Ascending aorta (tissue), 2 donors: ENCODE data around the gene C16orf46. TPM values are rescaled to one million over a fixed set of nuclear protein-coding genes. Genes with fewer than 3 reads are reported as not detected.

Experiments used
- DNase-seq, 2 donors: peaks; one replicate each; pipeline ENCODE4 v3.0.0-alpha.2; 2019; ENCODE audit warnings: low spot score in 2 of 2
- H3K27ac ChIP-seq, 2 donors: fragments of 200-600 bp; sonication (generic); one replicate each; pipeline ENCODE4 v1.5.1; 2016 to 2017; ENCODE audit warnings: mild to moderate bottlenecking in 1 of 2
- H3K27me3 ChIP-seq: fragments of 200-600 bp; sonication (generic); one replicate; pipeline ENCODE4 v1.5.1; 2017
- H3K36me3 ChIP-seq, 2 donors: fragments of 200-600 bp; sonication (generic); one replicate each; pipeline ENCODE4 v1.5.1; 2016
- H3K4me1 ChIP-seq, 2 donors: fragments of 200-600 bp; sonication (generic); one replicate each; pipeline ENCODE4 v1.5.1; 2016 to 2017; ENCODE audit warnings: mild to moderate bottlenecking in 1 of 2
- H3K4me3 ChIP-seq, 2 donors: fragments of 200-600 bp; sonication (generic); one replicate each; pipeline ENCODE4 v1.5.1; 2016 to 2017; ENCODE audit warnings: mild to moderate bottlenecking in 1 of 2
- H3K9me3 ChIP-seq, 2 donors: fragments of 200-600 bp; sonication (generic); one replicate each; pipeline ENCODE4 v1.5.1; 2016
- intact Hi-C: fragments of 100-400 bp; cut with DNase I; formaldehyde crosslinking; loops from one replicate; pipeline ENCODE4 v1.15.1; 2023
- total RNA-seq: library from RNA; depleted of rRNA; stranded (reverse); fragments of >200 nt; gene quantifications from one replicate; pipeline ENCODE4 v1.1.0, GENCODE V29; 2016
- TF ChIP-seq, protein P1 (sequence below), 3 experiments: fragments of 200-600 bp in 2 of 3; fragments of 450-650 bp in 1 of 3; sonication (generic) in 2 of 3; IDR thresholded peaks; one replicate each; pipeline ENCODE4 v1.5.1; 2016 to 2019; ENCODE audit warnings: antibody characterized with exemption in 3 of 3, mild to moderate bottlenecking in 1 of 3, moderate library complexity in 1 of 3

C16orf46 gene, protein sequence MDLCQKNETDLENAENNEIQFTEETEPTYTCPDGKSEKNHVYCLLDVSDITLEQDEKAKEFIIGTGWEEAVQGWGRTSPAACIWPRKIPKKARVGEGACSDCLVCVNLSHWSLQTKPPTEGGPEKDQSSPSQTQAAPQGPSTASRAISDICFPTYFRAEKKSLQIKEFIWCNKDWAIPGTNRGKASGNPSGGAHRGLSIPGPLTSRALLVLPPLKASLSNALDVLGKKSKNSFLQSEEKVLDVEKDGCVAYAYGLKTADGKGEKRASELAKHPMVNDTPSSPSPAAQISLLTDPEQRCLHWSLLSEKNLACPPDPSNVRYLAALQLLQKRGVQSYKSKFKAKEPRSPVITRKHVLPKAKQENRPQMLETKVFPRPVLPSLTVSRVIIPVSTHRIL
- not detected for total RNA-seq

DNA sequence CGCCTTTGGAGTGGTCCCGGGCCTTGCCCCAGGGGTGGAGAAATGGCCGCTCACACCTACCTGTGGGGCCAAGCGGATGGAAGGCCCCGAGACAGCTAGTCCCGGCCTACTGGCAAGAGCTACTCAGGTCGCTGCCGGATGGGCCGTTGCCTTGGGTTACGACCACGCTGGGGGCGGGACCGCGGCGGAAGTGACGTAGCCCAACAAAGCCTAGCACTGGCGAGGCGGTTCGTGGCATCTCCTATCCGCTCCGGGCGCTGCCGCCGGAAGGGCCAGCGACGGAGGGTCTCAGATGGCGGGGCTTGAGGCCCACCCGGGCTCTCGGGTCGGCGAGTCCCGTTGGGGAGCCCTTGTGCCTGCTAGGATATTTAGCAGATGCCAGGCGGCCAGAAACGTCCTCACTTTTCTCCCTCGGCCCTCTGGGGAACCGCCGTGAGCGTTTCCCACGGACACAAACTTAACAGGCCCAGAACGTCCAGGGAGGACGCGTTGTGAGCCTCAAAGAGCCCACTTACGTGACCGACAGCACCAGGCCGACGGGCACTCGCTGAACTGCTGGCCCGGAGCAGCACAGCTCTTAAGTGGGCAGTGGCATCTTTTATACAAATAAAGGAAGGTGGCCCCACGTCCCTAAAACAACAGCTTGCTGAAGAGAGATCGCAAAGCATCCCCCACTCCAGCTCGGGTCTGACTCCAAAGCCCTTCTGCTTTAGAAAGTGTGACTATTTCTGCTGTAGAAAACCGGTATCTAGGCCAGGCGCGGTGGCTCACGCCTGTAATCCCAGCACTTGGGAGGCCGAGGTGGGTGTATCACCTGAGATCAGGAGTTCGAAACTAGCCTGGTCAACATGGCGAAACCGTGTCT, at the start of gene C16orf46:
C16orf46 (minus strand) TSS at position 163 of the 865 bp plus-strand sequence. CDS start 13,283 bp downstream, outside the sequence.
- intact Hi-C loops, result loop anchor here (1.0 to 5.0 kb wide), 5 partner anchors 42 to 537 kb away; partner anchors contain the start of genes ATMIN, CMIP, DYNLRB2 and GAN
- TF ChIP-seq, protein P1, sequence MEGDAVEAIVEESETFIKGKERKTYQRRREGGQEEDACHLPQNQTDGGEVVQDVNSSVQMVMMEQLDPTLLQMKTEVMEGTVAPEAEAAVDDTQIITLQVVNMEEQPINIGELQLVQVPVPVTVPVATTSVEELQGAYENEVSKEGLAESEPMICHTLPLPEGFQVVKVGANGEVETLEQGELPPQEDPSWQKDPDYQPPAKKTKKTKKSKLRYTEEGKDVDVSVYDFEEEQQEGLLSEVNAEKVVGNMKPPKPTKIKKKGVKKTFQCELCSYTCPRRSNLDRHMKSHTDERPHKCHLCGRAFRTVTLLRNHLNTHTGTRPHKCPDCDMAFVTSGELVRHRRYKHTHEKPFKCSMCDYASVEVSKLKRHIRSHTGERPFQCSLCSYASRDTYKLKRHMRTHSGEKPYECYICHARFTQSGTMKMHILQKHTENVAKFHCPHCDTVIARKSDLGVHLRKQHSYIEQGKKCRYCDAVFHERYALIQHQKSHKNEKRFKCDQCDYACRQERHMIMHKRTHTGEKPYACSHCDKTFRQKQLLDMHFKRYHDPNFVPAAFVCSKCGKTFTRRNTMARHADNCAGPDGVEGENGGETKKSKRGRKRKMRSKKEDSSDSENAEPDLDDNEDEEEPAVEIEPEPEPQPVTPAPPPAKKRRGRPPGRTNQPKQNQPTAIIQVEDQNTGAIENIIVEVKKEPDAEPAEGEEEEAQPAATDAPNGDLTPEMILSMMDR (IDR thresholded peaks at IDR 0.05), result no peak
- peak within 1 kb of the TSS; percentile 72 to 91 for H3K4me3 ChIP-seq
- no peaks in the 10 kb centered on the region for H3K27me3 ChIP-seq
- peaks cover 0 to 4% of the 10 kb centered on the region in 2 donors for H3K4me1 ChIP-seq
- DNase-seq, result peak; percentile 93 to 99
- H3K9me3 ChIP-seq, result no peaks in the 10 kb centered on the region
- peak within 1 kb of the TSS; percentile 96 to 99 for H3K27ac ChIP-seq
- no peaks in the 10 kb centered on the region for H3K36me3 ChIP-seq

DNA sequence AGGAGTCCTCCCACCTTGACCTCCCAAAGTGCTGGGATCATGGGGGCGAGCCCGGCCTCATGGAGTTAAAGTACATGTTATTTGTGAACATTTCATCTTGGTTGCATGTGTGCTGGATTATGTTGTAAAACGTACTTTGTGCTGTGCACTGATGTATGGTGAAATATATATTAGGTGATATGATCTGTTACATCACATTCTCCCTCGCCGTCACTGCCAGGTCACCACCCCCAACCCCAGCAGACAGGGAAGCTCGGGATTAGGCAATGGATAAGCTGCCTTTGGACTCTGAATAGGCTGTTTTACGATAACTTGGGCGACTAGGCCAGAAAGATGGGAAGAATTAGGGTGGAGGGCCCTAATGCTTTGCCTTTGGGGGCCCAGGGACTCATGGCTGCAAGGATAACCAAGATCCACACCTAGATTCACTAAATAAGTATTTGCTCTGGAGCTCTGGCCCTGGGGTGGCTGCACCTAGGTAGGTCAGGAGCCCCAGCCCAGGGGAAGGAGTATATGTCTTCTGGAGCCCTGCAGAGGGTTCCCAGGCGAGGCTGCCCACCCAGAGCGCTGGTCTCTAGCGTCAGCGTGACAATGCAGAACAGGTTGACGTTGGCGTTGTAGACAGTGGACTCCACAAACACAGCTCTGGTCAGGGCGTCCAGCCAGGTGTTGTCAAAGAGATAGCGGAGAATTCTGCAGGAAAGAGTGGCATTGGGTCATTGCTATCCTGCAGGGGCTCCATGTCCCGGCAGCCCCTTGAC, 46.2 kb upstream of the C16orf46 start:
- TF ChIP-seq, protein P1 (IDR thresholded peaks at IDR 0.05), result no peak
- Histone ChIP-seq H3K9me3 (no peaks in the 10 kb centered on the region), H3K27ac (no peak overlapping the region), H3K4me3 (no peak overlapping the region), H3K36me3 (no peaks in the 10 kb centered on the region), H3K27me3 (no peaks in the 10 kb centered on the region), H3K4me1 (no peaks in the 10 kb centered on the region)
- intact Hi-C loops, result no loop called here
- no peak for DNase-seq

DNA sequence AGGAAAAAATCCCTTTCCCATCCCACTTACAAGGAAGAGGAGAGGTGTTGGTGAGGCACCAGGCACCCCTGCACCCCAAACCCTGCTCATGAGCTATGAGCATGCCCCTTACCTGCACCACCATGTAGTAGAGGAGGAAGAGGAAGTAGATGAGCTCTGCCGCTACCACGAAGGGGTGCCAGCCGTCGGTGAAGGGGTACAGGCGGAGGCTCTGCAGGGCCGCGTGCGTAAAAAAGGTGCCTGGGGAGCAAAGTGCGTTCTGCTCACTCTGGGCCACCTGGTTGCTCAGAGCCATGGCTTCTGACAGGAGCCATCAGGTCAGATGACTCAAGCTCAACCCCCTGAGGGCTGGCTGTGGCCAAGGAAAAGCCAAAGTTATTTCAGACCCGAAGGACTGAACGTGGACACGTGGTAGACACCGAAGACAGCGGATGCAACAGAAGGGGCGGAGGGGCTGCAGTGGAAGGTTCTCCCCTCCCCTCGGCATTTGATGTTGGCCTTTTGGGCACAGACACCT, 44.5 kb upstream of the C16orf46 start:
- H3K27me3 ChIP-seq, result no peaks in the 10 kb centered on the region
- TF ChIP-seq, protein P1 (IDR thresholded peaks at IDR 0.05), result no peak
- H3K4me1 ChIP-seq, result no peaks in the 10 kb centered on the region
- intact Hi-C loops, result no loop called here
- DNase-seq, result no peak
- H3K9me3 ChIP-seq, result no peaks in the 10 kb centered on the region
- no peaks in the 10 kb centered on the region for H3K36me3 ChIP-seq
- no peak overlapping the region for H3K27ac ChIP-seq
- no peak overlapping the region for H3K4me3 ChIP-seq

DNA sequence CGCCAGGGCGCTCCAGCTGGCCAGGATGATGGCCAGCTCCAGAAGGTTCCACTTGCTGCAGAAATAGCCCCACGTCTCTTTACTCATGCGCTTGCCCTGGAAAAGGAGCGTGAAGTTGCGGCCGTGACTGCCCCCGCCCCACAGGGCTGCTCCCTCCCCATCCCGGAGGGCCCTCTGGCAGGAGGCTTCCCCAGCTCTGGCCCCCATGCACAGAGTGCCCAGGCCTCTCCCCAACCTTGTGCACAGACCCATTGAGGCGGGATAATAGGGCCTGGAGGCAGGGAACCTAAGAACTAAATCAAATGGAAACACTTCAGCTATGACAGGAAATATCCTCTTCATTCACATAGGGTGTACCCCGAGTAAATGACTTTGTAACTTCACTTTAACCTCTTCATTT, 40.4 kb upstream of the C16orf46 start:
- intact Hi-C loops, result no loop called here
- H3K27me3 ChIP-seq, result no peaks in the 10 kb centered on the region
- TF ChIP-seq, protein P1 (IDR thresholded peaks at IDR 0.05), result no peak

DNA sequence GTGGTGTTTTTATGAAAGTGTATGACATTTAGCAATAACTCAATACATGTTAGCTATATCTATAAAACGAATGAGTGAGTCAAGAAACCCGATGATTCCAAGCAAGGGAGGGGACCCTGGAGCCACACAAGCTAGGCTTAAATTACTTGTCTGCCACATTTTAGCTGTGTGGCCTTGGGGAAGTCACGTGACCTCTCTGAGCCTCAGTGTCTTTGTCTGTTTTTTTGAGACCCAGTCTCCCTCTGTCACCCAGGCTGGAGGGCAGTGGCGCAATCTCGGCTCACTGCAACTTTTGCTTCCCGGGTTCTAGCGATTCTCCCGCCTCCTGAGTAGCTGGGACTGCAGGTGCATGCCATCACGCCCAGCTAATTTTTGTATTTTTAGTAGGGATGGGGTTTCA, 39.2 kb upstream of the C16orf46 start:
- no peak overlapping the region for H3K27ac ChIP-seq
- no peak for DNase-seq
- no peak overlapping the region for H3K4me3 ChIP-seq
- intact Hi-C loops, result no loop called here
- H3K27me3 ChIP-seq, result no peaks in the 10 kb centered on the region
- no peaks in the 10 kb centered on the region for H3K36me3 ChIP-seq
- no peaks in the 10 kb centered on the region for H3K9me3 ChIP-seq
- H3K4me1 ChIP-seq, result no peaks in the 10 kb centered on the region
- TF ChIP-seq, protein P1 (IDR thresholded peaks at IDR 0.05), result no peak

More for the DNA sequence above, 40.4 kb upstream of the C16orf46 start:
- Histone ChIP-seq H3K4me3 (no peak overlapping the region), H3K9me3 (no peaks in the 10 kb centered on the region), H3K27ac (no peak overlapping the region), H3K36me3 (no peaks in the 10 kb centered on the region), H3K4me1 (no peaks in the 10 kb centered on the region)
- DNase-seq, result no peak
